ENCODE data around the gene SPAG7. TPM values are rescaled to one million over a fixed set of nuclear protein-coding genes. Genes with fewer than 3 reads are reported as not detected.

Gene SPAG7, protein sequence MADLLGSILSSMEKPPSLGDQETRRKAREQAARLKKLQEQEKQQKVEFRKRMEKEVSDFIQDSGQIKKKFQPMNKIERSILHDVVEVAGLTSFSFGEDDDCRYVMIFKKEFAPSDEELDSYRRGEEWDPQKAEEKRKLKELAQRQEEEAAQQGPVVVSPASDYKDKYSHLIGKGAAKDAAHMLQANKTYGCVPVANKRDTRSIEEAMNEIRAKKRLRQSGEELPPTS
- 56.3 and 93.3 TPM in 2 replicates for total RNA-seq (2014; rRNA removed; shearing (Covaris generic))

DNA sequence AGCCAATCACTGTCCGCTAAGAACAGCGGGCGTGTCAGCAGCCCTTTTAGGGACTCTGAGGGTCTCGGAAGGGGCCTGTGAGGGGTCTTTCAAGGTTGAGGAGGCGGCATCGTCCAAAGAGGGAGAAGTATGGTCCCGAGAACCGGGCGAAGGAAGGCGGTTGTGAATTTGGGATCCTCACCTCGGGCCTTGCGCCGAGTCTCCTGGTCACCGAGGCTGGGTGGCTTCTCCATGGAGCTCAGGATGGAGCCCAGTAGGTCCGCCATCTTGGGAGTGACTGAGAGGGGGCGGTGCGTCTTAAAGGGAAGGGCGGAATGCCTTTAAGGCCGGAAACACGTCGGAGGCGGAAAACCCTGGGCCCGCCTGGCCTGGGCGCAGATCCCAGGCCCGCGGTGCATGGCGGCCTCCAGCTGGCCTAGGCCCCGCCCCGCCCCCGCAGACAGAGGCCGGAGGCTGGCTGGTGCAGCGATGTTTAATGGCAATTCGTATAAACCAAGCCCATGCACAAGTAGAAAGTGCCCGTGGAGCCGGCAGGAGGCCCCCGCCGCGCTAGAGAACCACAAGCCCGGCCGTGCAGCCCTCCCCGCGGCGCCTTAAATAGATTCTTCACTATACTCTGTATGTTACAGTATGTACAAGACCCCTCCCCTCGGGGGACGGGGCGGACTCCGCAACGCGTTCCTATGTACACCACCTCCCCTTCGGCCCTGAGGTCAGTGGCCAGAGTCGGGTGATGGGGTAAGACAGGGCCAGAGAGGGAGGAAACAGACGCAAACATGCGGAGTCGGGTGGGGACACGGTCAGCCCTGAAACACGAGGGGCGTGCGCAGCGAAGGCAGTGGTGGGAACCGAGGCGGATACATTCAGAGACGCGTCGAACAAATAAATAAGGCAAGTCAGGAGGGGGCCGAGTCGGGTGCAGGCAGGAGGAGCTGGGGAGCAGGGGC is at the start of gene SPAG7:
TSS of gene SPAG7 (minus strand) at position 279 of the 947 bp plus-strand sequence. CDS start at position 266, 13 bp downstream.
- DNase-seq (ENCODE audit: low read depth): peak; percentile 99

DNA sequence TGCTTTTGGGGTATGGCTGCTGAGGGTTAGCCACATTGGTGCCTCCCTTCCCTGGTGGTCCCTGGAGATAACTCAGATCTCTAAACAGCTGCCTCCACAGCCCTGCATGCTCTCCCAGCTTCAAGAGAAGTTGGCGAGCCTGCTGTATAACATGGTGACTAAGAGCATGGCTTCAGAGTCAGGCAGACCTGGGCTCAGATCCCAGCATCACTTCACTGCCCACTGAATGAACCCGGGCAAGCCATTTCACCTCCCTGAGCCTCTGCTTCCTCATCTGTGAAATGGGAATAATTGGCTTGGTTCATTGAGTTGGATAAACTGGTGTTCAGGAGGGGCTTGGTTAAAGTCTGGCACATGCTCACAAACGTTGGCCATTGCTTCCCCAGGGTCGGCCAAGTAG is 46.7 kb upstream of the SPAG7 start:
- DNase-seq (ENCODE audit: low read depth): no peak

DNA sequence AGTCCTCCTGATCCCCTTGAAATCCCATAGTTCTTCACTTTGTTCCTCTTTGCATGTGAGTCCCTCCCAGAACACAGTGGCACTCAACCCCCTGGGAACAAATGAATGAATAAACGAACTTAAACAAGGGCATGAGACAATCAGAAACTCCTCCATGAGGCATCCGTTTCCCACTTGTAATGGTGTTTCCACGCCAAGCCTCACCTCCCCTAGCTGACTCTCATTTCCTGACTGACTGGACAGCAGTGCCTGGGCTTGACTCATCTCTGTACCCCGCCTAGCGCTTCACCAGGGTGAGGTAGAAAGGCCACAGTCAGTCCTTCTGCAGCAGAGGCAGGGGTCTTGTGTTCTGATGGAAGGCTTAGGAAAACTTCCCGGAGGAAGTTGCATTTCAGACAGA is 44.3 kb upstream of the SPAG7 start:
- peak; percentile 78 for DNase-seq (ENCODE audit: low read depth)

DNA sequence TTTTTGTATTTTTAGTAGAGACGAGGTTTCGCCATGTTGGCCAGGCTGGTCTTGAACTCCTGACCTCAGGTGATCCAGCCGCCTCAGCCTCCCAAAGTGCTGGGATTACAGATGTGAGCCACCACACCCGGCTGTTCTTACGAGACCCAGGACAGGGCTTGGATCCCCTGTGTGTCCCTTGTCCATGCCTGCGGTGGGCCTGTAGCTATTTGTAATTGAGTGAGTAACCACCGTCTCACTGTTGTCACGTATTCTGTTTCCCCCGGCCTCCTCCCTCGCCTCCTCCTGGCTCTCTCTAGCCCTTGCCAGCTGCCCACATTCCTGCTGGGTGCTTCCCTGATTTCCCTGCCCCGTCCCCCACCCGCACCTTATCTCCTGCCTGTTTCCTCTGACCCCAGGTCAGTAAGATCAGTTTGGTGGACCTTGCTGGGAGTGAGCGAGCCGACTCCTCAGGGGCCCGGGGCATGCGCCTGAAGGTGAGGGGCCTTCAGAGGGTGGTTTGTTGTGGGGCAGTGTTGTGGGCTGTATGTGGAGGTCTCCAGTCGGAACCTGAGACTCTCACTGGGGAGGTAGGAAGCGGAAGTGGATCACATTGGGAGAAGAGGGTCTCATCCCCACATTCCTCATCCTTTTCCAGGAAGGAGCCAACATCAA is 35.7 kb upstream of the SPAG7 start:
- no peak for DNase-seq (ENCODE audit: low read depth)

DNA sequence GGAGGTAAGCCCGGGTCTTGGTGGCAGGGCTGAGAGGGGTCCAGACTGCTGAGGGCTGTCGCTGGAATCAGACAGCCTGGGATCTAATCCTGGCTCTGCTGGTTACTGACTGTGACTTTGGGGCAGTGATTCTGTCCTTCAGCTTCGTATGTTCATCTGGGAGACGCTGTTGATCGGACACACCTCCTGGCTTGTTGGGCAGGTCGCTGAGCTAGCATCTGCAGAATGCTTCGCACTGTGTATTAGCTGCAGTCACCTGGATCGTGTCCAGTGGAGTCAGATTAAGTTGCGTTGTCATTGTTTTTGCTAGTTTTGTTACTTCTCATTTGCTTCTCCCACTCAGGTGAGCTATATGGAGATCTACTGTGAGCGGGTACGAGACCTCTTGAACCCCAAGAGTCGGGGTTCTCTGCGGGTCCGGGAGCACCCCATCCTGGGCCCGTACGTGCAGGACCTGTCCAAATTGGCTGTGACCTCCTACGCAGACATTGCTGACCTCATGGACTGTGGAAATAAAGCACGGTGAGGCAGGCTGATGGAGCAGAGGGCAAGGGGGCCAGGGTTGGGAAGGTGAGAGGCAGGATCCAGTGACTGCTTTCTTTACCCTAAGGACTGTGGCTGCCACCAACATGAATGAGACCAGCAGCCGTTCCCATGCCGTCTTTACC is 34.6 kb upstream of the SPAG7 start:
- no peak for DNase-seq (ENCODE audit: low read depth)

DNA sequence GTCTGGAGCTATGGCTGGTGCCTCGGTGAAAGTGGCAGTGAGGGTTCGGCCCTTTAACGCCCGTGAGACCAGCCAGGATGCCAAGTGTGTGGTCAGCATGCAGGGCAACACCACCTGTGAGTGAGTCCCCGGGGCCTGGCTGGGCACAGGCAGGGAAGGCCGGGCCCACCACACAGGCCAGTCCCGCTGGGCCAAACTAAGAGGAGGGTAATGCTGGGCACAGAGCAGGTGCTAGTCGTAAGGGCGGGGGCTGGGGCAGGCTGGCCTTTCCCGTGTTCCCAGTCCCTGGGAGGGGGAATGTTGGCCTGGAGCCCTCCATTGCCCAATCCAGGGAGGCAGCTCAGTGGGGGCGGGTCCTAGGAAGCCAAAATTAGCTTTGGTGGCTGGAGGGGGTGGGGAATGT is 32.6 kb upstream of the SPAG7 start:
- no peak for DNase-seq (ENCODE audit: low read depth)

DNA sequence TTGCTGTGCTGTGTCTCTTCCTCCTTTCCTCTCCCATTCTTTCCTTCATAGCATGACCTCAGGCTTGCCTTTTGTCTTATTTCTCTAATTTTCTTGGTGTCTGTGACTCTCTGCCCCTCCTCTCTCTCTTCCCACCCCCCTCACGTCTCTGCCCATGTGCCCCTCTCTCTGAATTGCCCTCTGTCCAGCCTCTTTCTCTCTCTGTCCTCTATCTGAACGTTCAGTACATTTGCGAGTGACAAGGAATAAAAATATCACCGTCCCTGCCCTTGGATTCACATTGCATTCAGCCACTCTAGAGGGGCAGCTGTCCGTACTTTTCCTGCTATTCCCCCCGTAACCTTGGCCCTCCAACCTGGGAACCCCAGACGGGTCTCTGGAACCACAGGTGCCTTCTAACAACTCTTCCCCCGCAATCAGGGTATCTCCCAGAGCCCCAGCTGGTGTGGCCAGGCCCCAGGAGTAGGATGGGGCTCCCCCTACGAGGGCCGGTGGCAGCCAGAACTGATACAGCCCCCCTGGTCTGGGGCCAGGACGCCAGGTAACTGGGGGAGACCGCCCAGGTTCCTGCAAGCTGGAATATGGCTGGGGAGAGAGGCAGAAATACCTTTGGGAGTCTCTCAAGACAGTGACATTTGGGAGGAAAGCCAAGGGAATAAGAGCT is 31.9 kb upstream of the SPAG7 start:
- no peak for DNase-seq (ENCODE audit: low read depth)

DNA sequence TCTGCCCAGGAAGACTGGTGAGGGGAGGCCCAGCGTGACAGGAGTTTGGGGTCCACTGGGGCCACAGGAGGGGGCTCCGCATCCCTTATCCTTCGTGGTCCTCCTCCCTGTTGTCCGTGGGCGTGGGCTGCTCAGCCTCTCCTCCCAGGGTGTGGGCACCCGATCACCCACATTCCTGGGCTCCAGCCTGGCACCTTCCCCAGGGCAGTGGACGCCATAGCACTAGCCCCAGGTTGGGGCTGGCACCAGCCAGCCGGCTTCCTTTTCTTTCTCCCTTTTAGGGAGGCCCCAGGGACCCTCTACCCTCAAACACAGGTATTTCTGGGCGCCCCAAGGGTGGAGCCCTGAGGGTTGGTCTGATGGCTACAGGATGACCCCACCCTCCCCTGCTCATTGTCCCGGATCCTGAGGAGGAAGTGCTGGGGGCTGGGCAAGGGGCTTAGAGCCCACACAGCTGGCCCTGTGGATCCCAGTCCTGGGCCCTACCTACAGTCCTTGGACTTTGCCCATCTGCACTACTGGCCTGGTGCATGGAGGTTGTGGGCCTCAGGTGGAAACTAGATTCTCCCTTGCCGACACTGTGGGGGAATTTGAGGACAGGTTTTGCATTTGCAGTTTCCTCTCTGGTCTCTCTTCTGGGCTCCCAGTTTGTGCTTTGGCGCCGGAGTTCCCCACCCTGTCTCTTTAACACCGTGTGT is 31.3 kb upstream of the SPAG7 start:
- DNase-seq (ENCODE audit: low read depth): no peak

DNA sequence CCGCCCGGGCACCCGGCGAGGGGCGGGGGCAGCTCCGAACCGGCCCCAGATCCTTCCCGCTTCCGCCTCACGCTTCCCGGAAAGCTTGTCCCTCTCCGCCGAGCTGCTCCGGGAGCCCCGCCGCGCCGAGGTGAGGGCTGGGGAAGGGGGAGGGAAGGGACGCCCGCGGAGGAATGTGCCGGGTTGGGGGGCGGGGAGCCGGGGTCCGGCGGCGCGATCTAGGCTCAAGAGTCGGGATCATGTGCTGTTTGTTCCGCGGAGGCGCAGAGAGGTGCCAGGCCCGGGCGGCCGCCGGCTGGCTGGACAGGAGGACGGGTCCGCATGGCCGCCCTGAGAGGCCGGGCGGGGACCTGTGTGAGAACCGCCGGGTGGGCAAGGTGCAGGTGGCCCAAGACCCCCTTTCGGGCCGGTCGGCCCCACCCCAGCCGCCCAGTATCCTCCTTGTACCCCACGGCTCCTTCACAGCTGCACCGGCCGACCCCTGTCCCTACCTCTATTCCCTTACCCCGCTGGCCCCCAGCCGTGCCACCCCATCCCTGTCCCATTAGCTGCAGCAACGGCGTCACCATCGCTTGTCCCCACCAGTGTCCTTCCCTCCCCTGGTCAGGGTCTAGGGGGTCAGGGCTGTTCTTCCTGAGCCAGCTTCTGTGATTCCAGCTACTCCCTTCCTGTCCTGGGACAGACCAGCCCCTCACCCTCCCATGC is 30.6 kb upstream of the SPAG7 start:
- no peak for DNase-seq (ENCODE audit: low read depth)

DNA sequence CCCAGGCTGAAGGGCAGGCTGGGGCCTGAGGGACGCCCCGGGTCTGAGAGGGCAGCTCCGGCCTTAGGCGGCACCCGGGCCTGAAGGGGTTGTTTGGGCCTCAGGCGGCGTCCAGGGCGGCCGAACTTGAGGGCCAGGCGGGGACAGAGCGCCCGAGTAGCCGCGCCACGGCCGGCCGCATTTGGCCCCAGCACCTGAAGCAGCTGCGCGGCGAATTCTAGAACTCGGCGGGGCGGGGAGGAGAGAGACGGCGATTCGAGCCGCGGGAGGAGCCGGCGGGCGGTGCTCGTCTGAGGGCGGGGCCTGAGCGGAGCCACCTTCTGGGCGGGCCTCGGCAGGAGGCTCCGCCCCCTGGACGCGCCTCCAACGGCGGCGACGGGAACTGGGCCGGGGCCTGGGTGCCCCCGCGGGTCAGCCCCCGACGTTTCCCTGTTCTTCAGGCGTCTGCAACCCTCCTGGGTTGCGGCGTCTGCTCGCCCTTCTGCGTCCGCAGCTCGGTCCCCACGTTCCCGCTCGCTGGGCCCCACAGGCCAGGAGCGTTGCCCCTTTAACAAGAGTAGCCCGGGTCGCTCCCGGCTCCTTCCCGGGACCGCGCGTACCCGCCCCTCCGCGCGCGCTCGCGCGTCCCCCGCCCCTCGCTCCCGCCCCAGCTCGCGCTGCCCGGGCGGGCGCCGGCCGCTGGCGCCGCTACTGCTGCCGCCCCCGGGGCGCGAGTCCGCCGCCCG is 29.8 kb upstream of the SPAG7 start, which contains the start of the genes INCA1 and KIF1C:
TSS of gene INCA1 (minus strand) at position 221 of the 725 bp plus-strand sequence. CDS start 3,085 bp downstream, outside the sequence.
TSS of gene KIF1C (plus strand) at position 649 of the 725 bp plus-strand sequence. CDS start 2,297 bp downstream, outside the sequence.
- DNase-seq (ENCODE audit: low read depth): peak; percentile 93

DNA sequence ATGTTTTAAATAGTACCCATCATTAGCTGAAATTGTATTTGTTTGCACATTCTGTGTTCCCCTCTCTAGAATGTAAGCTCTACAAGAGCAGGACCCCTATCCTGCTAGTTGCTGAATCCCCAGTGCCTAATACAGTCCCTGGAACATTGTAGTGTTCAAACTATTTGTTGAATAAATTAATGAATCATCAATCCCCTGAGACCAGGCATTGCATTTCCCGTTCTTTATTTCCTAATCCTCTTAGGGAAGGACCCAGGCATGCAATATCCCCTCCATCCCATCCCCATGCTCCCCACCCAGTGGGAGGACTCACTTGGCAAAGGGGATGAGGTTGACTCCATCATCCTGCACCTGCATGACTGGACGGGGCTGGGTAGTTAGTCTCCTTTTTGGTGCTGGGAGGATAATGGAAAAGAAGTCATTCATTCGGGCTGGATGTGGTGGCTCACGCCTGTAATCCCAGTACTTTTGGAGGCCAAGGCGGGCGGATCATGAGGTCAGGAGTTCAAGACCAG is 26.5 kb upstream of the SPAG7 start:
- DNase-seq (ENCODE audit: low read depth): no peak

DNA sequence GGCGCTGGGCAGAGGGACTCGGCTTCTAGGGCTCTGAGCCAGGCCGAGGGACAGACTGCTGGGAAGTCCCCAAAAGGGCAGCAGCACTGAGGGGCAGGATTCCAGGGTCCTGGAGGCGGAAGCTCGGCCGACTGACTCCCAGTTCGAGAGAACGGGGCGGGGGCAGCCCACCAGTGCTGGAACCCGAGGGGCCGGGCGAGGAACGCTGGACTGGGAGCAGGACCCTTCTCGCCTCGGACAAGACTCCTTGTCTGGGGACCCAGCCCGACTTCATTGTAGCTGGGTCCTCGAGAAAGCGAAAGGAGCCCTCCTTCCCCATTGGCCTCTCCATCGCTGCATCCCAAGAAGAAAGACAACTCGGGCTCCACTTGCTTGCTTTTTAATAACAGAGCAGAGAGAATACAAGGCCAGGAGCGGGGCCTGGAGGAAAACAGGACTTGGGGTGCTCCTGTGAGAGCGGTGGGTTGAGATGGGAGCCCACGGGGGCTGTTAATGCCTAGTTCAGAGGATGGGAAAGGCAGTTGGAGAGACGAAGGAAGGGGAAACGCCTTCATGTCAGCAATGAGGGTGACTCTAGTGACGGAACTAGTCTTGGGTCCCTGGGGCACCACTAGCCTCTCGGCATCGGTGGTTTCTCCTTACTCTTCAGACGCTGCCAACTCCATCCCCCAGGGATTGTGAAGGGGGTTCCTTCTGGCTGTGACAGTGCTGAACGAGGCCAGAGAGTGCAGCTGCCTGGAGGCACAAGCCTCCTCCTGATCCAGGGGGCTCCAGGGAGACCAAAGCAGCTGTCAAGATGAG is 20.4 kb upstream of the SPAG7 start:
- no peak for DNase-seq (ENCODE audit: low read depth)

DNA sequence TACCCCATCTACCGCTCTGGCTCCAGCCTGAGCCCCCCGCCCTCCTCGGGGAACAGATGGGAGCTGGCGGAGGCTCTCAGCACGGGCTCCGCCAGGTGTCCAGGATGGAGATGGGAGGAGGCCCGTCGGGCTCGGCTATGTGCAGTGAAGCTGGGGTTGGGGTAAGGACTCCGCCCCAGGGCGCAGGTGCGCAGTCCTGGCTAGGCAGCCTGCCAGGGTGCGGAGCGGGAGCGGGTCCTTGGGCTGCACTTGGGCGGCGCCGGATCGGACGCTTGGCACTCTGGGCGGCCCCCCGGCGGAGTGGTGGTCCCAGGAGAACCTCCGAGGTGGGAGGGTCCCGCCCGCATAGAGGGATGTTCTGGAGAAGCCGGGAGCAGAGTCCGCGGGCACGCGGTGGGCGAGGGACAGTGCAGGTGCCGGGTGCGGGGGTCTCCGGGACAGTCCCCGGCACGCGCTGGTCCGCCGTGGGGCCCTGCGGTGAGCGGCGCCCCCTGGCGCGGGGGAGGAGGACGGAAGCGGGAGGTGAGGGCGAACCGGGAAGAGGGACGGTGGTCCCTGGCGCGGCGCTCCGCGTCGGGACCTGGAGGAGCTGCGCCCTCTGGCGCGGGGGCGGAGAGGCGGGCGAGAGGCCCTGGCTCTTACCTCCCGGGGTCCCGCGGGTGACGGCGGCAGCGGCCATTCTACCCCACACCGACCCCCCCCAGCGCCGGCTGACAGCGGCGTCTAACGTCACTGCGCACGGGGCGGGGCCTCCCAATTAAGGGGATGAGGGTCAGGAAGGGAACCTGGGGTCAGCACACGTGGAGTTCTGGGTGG is 19.5 kb upstream of the SPAG7 start, which contains the start of gene CAMTA2:
TSS of gene CAMTA2 (minus strand) at position 725 of the 816 bp plus-strand sequence. CDS start 1,453 bp downstream, outside the sequence.
- DNase-seq (ENCODE audit: low read depth): peak; percentile 88

DNA sequence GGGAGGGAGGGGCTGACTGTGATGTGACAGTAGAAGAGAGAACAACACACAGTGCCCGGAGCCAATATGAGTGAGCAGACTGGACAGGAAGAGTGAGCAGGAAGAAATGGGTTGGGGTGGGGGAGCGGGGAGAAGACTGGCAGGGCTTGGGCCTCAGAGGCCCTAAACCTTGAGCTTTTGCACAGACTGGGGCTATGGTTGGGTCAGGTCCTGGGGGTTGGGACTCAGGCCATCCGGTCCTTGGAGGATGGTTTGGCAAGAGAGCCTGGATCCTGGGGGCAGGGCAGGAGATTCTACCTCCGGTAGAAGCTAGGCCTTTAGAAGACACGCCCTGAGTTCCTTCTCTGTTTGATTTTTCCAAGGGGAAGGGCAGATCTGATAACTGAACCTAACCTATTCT is 18.8 kb upstream of the SPAG7 start:
- DNase-seq (ENCODE audit: low read depth): no peak

DNA sequence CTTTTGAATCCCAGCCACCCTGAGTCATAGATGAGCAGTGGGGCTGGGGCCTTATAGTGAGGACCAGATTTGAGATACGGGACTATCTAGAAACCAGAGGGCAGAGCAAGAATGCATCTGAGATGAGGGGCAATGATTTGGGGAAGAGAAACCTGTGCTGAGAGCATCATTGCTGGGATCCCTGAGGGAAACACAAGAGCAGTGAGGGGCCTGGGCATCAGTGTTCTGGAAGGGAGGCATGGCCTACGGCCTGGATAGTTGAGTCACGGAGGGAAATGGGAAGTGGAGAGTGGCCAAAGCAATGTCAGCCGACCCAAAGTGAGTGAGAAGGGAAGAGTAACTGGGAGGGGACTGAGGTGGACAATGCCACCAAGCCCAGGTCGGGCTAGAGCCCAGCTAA is 14.7 kb upstream of the SPAG7 start:
- no peak for DNase-seq (ENCODE audit: low read depth)

DNA sequence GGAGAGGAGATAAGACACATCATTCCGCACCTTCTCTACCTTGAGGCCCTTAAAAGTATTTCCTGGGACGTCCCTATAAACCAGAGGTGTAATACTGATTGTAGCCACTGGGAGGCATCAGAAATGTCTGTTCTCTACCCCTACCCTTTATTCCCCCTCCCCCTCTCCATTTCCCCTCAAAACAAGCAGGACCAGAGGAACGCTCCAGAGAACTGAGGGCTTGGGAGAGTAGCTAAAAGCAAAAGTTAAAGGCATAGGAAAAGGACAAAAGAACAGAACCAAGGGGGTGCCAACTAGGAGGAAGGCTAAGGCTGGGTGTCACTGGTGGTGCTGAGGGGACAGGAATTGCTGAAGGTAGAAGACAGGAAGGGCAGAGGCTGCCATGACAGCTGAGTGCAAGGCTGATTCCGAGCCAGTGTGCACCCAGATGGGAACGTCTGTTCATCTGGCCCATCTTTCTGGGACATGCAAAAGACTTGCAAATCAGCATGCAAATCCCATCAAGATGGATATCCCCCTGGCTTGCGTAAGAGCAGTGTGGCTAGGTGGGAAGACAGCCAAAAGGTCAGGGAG is 13.1 kb upstream of the SPAG7 start:
- DNase-seq (ENCODE audit: low read depth): peak; percentile 53

DNA sequence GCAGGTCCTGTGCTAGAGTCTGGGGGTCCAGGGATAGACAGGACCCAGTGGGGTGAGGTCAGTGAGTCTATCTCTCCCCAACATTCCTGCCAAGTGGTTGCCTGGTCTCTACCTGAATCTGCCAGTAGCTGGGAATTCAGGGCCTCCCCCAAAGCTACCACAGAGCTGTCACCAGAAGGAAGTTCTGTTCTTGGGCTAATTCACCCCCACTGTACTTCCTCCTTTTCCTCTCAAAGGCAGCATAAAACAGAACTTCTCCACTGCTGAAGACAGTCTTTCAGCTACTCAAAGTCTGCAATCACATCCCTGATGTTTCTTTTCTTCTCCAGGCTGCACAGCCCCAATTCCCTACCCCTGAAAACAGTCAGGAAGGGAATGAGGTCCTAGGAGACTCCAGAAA is 11.1 kb upstream of the SPAG7 start:
- DNase-seq (ENCODE audit: low read depth): no peak
